Vagina (tissue), 2 donors: ENCODE data around the gene FZR1. TPM values are rescaled to one million over a fixed set of nuclear protein-coding genes. Genes with fewer than 3 reads are reported as not detected.

ENCODE experiments used
- DNase-seq, 2 donors: peaks; one replicate each; pipeline ENCODE4 v3.0.0-alpha.2; 2017; ENCODE audit errors: extremely low spot score in 2 of 2
- H3K27ac ChIP-seq: fragments of 200-600 bp; sonication (generic); one replicate; pipeline ENCODE4 v1.5.1; 2019
- H3K27me3 ChIP-seq: fragments of 200-600 bp; sonication (generic); one replicate; pipeline ENCODE4 v1.5.1; 2019
- H3K36me3 ChIP-seq, 2 donors: fragments of 200-600 bp; sonication (generic); one replicate each; pipeline ENCODE4 v1.5.1; 2017 to 2019
- H3K4me1 ChIP-seq: fragments of 200-600 bp; sonication (generic); one replicate; pipeline ENCODE4 v1.5.1; 2019
- H3K4me3 ChIP-seq, 2 donors: fragments of 200-600 bp; sonication (generic); 1 replicate in 1 of 2; 2 replicates in 1 of 2; pipeline ENCODE4 v1.5.1; 2016 to 2019
- H3K9me3 ChIP-seq: fragments of 200-600 bp; sonication (generic); one replicate; pipeline ENCODE4 v1.5.1; 2019
- CTCF ChIP-seq, 3 experiments: fragments of 450-650 bp in 2 of 3; fragments of 200-600 bp in 1 of 3; sonication (generic) in 1 of 3; IDR thresholded peaks; one replicate each; pipeline ENCODE4 v1.5.1; 2017 to 2019; ENCODE audit warnings: antibody characterized with exemption in 3 of 3, mild to moderate bottlenecking in 2 of 3, moderate library complexity in 2 of 3
- POLR2A ChIP-seq, 2 donors: fragments of 450-650 bp; IDR thresholded peaks; one replicate each; pipeline ENCODE4 v1.6.1; 2017; ENCODE audit warnings: antibody characterized with exemption in 2 of 2, mild to moderate bottlenecking in 2 of 2, moderate library complexity in 2 of 2
- POLR2AphosphoS5 ChIP-seq, 2 donors: sonication (generic); formaldehyde crosslinking; IDR thresholded peaks; one replicate each; pipeline ENCODE4 v1.9.0; 2017; ENCODE audit warnings: antibody characterized with exemption in 2 of 2, mild to moderate bottlenecking in 2 of 2, low read depth in 1 of 2; ENCODE audit not compliant: insufficient read depth in 1 of 2
- intact Hi-C: fragments of 100-400 bp; cut with DNase I; formaldehyde crosslinking; loops from one replicate; pipeline ENCODE4 v1.15.1; 2023
- total RNA-seq: library from RNA; depleted of rRNA; stranded (reverse); fragments of >200 nt; gene quantifications from one replicate; pipeline ENCODE4 v1.2.3, GENCODE V29; 2016

Gene FZR1
- total RNA-seq, 1 donor from 2014 or later: 29.2 TPM

DNA sequence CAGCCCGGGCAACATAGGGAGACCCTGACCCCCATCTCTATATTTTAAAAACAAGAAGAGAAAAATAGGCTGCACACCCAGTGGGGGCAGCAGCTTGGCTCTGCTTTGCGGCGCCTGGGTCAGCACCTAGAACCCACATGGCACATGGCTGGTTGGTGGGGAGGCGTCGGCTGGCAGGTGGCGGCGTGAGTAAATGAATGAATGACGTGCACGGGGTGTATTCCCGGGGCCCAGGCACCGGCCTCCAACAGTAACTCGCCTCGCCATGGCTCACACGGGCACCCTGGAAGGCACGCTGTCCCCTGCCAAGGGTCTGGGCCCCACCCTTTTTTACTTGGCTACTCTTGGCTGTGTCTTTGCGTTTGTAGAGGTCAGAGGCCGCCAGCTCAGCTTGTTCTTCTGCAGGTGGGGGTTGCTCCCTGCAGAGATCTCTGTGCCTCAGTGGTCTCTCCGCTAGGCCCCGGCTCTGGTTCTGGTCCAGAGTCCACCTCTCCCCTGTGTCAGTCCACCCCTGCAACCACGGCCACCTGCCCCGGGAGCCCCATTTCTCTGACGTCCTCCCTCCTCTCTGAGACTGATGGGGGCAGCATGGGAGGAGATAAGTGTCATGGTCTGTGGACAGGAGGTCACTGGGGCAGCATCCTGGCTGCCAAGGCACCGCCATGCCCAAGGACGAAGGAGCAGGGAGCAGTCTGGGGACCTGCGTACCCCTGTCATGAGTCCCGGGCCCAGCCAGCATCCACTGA is 5.6 kb downstream of the FZR1 start:
- intact Hi-C loops: no loop called here
- no peak overlapping the region for H3K27ac ChIP-seq
- DNase-seq: no peak
- H3K9me3 ChIP-seq: no peaks in the 10 kb centered on the region
- H3K4me3 ChIP-seq: no peak overlapping the region
- no peaks in the 10 kb centered on the region for H3K27me3 ChIP-seq
- H3K4me1 ChIP-seq: peaks cover 86% of the 10 kb centered on the region
- H3K36me3 ChIP-seq: peaks cover 0 to 4% of the 10 kb centered on the region in 2 donors
- no peak for TF ChIP-seq CTCF (IDR thresholded peaks at IDR 0.05)
- no peak for TF ChIP-seq POLR2AphosphoS5 (IDR thresholded peaks at IDR 0.05; ENCODE audit: insufficient read depth in 1 of 2, low read depth in 1 of 2)
- TF ChIP-seq POLR2A (IDR thresholded peaks at IDR 0.05): no peak

GRCh38 chr19:3512562-3513228 is 6.6 kb downstream of the FZR1 start:
- peaks cover 86% of the 10 kb centered on the region for H3K4me1 ChIP-seq
- H3K9me3 ChIP-seq: no peaks in the 10 kb centered on the region
- no peak overlapping the region for H3K4me3 ChIP-seq
- DNase-seq: no peak
- no peaks in the 10 kb centered on the region for H3K27me3 ChIP-seq
- peaks cover 0 to 4% of the 10 kb centered on the region in 2 donors for H3K36me3 ChIP-seq
- intact Hi-C loops: no loop called here
- H3K27ac ChIP-seq: no peak overlapping the region
- TF ChIP-seq POLR2AphosphoS5 (IDR thresholded peaks at IDR 0.05; ENCODE audit: insufficient read depth in 1 of 2, low read depth in 1 of 2) (no peak), CTCF (IDR thresholded peaks at IDR 0.05) (no peak), POLR2A (IDR thresholded peaks at IDR 0.05) (no peak)

GRCh38 chr19:3513229-3514140 is 7.4 kb downstream of the FZR1 start:
- peaks cover 80% of the 10 kb centered on the region for H3K4me1 ChIP-seq
- H3K9me3 ChIP-seq: no peaks in the 10 kb centered on the region
- no peak overlapping the region for H3K4me3 ChIP-seq
- DNase-seq: no peak
- H3K27ac ChIP-seq: no peak overlapping the region
- peaks cover 0 to 4% of the 10 kb centered on the region in 2 donors for H3K36me3 ChIP-seq
- H3K27me3 ChIP-seq: no peaks in the 10 kb centered on the region
- intact Hi-C loops: no loop called here
- TF ChIP-seq CTCF (IDR thresholded peaks at IDR 0.05) (no peak), POLR2AphosphoS5 (IDR thresholded peaks at IDR 0.05; ENCODE audit: insufficient read depth in 1 of 2, low read depth in 1 of 2) (no peak), POLR2A (IDR thresholded peaks at IDR 0.05) (no peak)

DNA sequence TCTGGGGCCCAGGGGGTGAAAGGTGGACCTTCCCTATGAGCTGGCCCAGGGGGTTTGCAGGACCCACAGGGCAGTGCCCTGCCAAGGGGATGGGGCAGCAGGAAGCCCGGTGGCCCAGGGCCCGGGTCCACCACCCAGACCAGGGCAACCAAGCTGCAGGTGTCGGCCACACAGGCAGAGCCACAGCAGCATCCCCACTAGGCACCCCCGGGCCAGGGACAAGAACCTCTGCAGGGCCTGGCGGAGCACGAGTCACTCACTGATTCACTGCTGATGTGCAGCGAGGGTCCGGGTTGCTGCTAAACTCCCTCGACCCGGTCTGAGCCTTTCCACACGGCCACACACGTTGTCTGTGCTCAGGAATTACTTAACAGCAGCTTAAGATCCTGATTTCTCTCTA is 8.8 kb downstream of the FZR1 start:
- H3K27ac ChIP-seq: no peak overlapping the region
- H3K4me3 ChIP-seq: no peak overlapping the region
- no peak for DNase-seq
- peaks cover 79% of the 10 kb centered on the region for H3K4me1 ChIP-seq
- intact Hi-C loops: no loop called here
- H3K36me3 ChIP-seq: peaks cover 0 to 8% of the 10 kb centered on the region in 2 donors
- no peak for TF ChIP-seq POLR2A (IDR thresholded peaks at IDR 0.05)
- TF ChIP-seq POLR2AphosphoS5 (IDR thresholded peaks at IDR 0.05; ENCODE audit: insufficient read depth in 1 of 2, low read depth in 1 of 2): no peak
- TF ChIP-seq CTCF (IDR thresholded peaks at IDR 0.05): no peak
- H3K9me3 ChIP-seq: no peaks in the 10 kb centered on the region
- no peaks in the 10 kb centered on the region for H3K27me3 ChIP-seq
